Endothelial cell (in vitro differentiated cells): ENCODE measurements around the gene ZNF267. TPM values are rescaled to one million over a fixed set of nuclear protein-coding genes. Genes with fewer than 3 reads are reported as not detected.
A peak's percentile ranks its signal among the peaks of the same experiment; 100 is the strongest.
"Not testable (repeated sequence)": the region's sequence is repeated elsewhere in the genome, so short reads cannot be mapped to it uniquely, and the experiment has no call there.

Experiments
- DNase-seq: peaks from one replicate; pipeline ENCODE4 v3.0.0; 2021; ENCODE audit warnings: low spot score
- H3K27ac Mint-ChIP-seq: one replicate; pipeline ENCODE4 v1.8.0; 2021; ENCODE audit warnings: mixed read lengths, inconsistent platforms; ENCODE audit not compliant: unreplicated experiment
- H3K27me3 Mint-ChIP-seq: one replicate; pipeline ENCODE4 v1.8.0; 2021; ENCODE audit warnings: mild to moderate bottlenecking, moderate library complexity, mixed read lengths, inconsistent platforms; ENCODE audit not compliant: unreplicated experiment
- H3K36me3 Mint-ChIP-seq: one replicate; pipeline ENCODE4 v1.8.0; 2021; ENCODE audit warnings: mild to moderate bottlenecking, low read depth, mixed read lengths, inconsistent platforms; ENCODE audit not compliant: unreplicated experiment
- H3K4me1 Mint-ChIP-seq: one replicate; pipeline ENCODE4 v1.8.0; 2021; ENCODE audit warnings: mild to moderate bottlenecking, mixed read lengths, inconsistent platforms; ENCODE audit not compliant: unreplicated experiment
- H3K4me3 Mint-ChIP-seq: one replicate; pipeline ENCODE4 v1.8.0; 2021; ENCODE audit warnings: mild to moderate bottlenecking, mixed read lengths, inconsistent platforms; ENCODE audit not compliant: unreplicated experiment
- H3K9me3 Mint-ChIP-seq: one replicate; pipeline ENCODE4 v1.8.0; 2021; ENCODE audit warnings: mixed read lengths, inconsistent platforms; ENCODE audit not compliant: unreplicated experiment
- long read RNA-seq: library from polyadenylated mRNA; unstranded; transcript quantifications from one replicate; pipeline ENCODE4 v2.0.0, GENCODE V29; 2020; ENCODE audit not compliant: unreplicated experiment
- total RNA-seq: library from RNA; stranded (reverse); fragmentation: NEBNext Ultra II Directional; extraction: Animal tissue kit (Norgen Biotek cat#: 25700); gene quantifications from one replicate; pipeline ENCODE4 v1.2.1, GENCODE V29; 2021; ENCODE audit not compliant: unreplicated experiment
- TF ChIP-seq, protein P1 (sequence below): fragments of 200-600 bp; sonication (generic); IDR thresholded peaks from one replicate; pipeline ENCODE4 v1.5.0; 2021; ENCODE audit warnings: antibody characterized with exemption; ENCODE audit not compliant: unreplicated experiment

Gene ZNF267
- total RNA-seq: 23.1 TPM
- long read RNA-seq, partial matches to known transcripts: 0 of 4 reads
- long read RNA-seq, other reads (novel, unspliced or antisense): 0 of 4 reads

DNA sequence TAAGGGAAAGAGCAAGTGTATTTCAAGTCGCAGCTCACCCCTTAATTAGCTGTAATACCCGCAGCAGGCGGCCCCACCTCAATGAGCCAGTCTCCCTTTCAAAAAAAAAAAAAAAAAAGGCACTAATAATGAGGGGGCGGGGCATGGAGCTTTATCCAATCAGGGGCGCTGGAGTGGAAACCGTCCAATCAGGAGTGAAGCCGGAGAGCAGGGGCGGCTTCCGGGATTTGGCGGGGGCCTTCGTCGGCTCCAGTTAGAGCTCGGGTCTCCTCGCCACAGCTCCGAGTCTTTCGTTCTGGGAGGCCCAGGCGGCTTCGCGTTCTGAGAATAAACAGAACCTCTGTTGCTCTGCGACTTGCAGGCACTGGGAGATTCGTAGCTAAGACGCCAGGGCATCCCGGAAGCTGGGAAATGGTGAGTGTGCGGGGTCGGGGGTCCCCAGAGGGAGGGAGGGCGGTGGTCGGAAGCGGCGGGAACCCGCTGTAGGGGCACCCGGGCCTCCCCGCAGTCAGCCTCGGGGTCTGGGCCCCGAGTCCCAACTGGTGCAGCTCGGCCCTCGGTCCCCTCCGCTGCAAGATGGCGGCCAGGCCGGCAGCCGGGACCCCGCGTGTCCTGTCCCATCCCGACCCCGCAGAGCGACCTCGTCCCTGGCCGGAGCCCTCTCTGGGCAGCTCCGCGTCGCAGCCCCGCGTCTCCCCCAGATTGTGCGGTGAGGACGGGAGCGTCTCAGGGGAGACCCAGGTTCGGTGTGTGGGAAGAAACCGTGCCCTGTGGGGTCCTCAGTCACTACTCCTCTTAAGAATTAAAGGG is at the start of gene ZNF267:
Gene ZNF267, plus strand, starts transcription at position 252 of the 810 bp plus-strand sequence. Its CDS starts 160 bp downstream, at position 412.
- DNase-seq: peak; percentile 87
- peak within 1 kb of the TSS; percentile 90 for H3K4me3 Mint-ChIP-seq
- TF ChIP-seq, protein P1, sequence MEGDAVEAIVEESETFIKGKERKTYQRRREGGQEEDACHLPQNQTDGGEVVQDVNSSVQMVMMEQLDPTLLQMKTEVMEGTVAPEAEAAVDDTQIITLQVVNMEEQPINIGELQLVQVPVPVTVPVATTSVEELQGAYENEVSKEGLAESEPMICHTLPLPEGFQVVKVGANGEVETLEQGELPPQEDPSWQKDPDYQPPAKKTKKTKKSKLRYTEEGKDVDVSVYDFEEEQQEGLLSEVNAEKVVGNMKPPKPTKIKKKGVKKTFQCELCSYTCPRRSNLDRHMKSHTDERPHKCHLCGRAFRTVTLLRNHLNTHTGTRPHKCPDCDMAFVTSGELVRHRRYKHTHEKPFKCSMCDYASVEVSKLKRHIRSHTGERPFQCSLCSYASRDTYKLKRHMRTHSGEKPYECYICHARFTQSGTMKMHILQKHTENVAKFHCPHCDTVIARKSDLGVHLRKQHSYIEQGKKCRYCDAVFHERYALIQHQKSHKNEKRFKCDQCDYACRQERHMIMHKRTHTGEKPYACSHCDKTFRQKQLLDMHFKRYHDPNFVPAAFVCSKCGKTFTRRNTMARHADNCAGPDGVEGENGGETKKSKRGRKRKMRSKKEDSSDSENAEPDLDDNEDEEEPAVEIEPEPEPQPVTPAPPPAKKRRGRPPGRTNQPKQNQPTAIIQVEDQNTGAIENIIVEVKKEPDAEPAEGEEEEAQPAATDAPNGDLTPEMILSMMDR: peak; percentile 8
- peaks cover 20% of the 10 kb centered on the region for H3K36me3 Mint-ChIP-seq
- no peaks in the 10 kb centered on the region for H3K9me3 Mint-ChIP-seq
- peaks cover 35% of the 10 kb centered on the region for H3K4me1 Mint-ChIP-seq
- peaks cover 9% of the 10 kb centered on the region for H3K27me3 Mint-ChIP-seq
- H3K27ac Mint-ChIP-seq: peak within 1 kb of the TSS; percentile 91

DNA sequence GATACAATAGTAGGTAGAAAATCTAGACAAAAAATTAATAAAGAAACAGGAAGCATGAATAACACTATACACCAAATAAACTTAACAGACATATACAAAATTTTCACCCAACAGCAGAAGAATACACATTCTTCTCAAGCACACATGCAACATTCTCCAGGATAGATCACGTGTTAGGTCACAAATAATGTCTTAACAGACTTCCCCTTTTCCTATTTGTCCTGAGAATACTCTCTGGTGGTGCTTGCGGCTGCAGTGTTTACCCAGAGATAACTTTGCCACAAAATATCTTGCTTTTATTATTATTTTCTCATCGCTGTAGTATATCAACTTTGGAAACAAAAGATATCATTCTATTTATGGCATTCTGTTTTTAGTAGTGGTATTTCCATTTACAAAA is 40.6 kb upstream of the ZNF267 start:
- H3K9me3 Mint-ChIP-seq: peaks cover 14% of the 10 kb centered on the region
- H3K4me1 Mint-ChIP-seq: no peaks in the 10 kb centered on the region
- H3K4me3 Mint-ChIP-seq: no peak overlapping the region
- H3K27ac Mint-ChIP-seq: no peak overlapping the region
- TF ChIP-seq, protein P1: no peak
- DNase-seq: no peak
- H3K27me3 Mint-ChIP-seq: peaks cover 2% of the 10 kb centered on the region
- H3K36me3 Mint-ChIP-seq: peaks cover 3% of the 10 kb centered on the region

DNA sequence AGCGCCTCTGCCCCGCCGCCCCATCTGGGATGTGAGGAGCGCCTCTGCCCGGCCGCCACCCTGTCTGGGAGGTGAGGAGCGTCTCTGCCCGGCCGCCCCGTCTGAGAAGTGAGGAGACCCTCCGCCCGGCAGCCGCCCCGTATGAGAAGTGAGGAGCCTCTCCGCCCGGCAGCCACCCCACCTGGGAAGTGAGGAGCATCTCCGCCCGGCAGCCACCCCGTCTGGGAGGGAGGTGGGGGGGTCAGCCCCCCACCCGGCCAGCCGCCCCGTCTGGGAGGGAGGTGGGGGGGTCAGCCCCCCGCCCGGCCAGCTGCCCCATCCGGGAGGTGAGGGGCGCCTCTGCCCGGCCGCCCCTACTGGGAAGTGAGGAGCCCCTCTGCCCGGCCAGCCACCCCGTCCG is 37.2 kb upstream of the ZNF267 start:
- H3K4me1 Mint-ChIP-seq, H3K4me3 Mint-ChIP-seq, H3K27ac Mint-ChIP-seq, DNase-seq, H3K36me3 Mint-ChIP-seq, H3K27me3 Mint-ChIP-seq: not testable (repeated sequence)
- H3K9me3 Mint-ChIP-seq: peaks cover 29% of the 10 kb centered on the region

DNA sequence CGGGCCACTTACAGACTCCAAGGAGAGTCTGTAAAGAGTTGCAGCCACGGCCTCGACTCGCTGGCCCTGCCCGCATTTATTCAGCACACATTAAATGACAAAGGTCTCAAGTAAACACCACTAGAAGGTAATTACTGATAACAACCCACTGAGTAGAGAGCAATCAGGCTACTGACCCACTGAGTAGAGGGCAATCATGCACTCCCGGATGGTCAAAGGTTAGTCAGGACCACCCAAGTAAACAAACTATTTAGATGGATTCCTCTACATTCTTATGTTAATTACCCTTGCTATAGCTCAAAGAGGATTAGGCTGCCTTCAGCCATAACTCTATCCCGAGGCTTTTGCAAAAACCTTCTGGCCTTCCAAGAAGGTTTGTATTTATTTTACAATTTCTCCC is 30.7 kb upstream of the ZNF267 start:
- TF ChIP-seq, protein P1: no peak
- Mint-ChIP-seq H3K27me3 (peaks cover 6% of the 10 kb centered on the region), H3K4me3 (no peak overlapping the region), H3K36me3 (peaks cover 15% of the 10 kb centered on the region), H3K4me1 (no peaks in the 10 kb centered on the region), H3K27ac (no peak overlapping the region), H3K9me3 (peaks cover 37% of the 10 kb centered on the region)
- DNase-seq: no peak

DNA sequence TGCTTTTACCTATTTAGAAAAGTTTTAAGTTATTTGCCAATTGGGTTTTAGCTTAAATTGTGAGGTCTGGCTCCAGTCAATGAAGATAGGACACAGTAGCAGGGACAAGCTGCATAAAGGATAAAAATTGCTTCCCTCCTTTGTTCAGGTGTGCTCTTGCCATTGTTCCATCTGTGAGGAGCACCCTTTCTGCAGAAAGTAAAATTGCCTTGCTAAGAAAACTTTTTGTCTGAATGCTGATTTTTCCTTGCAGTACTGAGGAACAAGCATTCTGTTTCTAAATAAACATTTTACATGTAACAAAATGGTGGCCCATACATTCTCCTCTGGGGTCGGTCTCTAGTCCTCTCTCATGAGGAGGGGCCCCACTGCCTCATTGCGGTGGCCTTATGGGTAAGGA is 25.0 kb upstream of the ZNF267 start:
- H3K27ac Mint-ChIP-seq, H3K4me1 Mint-ChIP-seq, H3K36me3 Mint-ChIP-seq, H3K4me3 Mint-ChIP-seq, DNase-seq, H3K27me3 Mint-ChIP-seq: not testable (repeated sequence)
- peaks cover 17% of the 10 kb centered on the region for H3K9me3 Mint-ChIP-seq

DNA sequence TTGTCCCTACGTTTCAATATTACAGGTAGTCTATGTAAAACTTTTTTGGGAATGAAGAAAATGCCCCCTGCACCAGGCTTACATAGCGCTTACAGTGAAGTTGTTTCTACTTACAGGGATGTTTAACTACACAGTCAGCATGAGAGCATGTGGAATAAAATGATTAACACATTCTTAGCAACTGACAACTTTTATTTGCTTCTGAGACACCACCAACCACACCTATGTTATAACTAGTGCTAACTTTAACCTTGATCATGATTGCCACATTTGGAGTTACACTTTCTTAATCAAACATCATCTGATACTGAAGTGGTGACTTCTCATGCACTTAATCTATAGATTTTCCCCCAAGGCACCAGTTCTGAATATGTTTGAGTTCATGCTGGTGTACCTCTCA is 20.3 kb upstream of the ZNF267 start:
- Mint-ChIP-seq H3K36me3 (no peaks in the 10 kb centered on the region), H3K4me1 (no peaks in the 10 kb centered on the region), H3K27me3 (no peaks in the 10 kb centered on the region), H3K27ac (no peak overlapping the region), H3K9me3 (peaks cover 12% of the 10 kb centered on the region), H3K4me3 (no peak overlapping the region)
- no peak for DNase-seq
- TF ChIP-seq, protein P1: no peak
